Adrenal gland (tissue), 12 donors: Measurements from ENCODE around the gene SYNE1. TPM values are rescaled to one million over a fixed set of nuclear protein-coding genes. Genes with fewer than 3 reads are reported as not detected.
A peak's percentile ranks its signal among the peaks of the same experiment; 100 is the strongest.

ENCODE experiments used
- DNase-seq, 7 donors: peaks; one replicate each; pipeline ENCODE4 v3.0.0-alpha.2; 2019 to 2020
- H3K27ac ChIP-seq, 5 donors: fragments of 200-600 bp; sonication (generic) in 4 of 5; 1 replicate in 3 of 5; 2 replicates in 2 of 5; pipeline versions ENCODE4 v1.5.1 to v1.8.0; 2016 to 2020; ENCODE audit warnings: mild to moderate bottlenecking in 1 of 5
- H3K27me3 ChIP-seq: fragments of 200-600 bp; 2 replicates; pipeline ENCODE4 v1.8.0; 2021
- H3K36me3 ChIP-seq, 2 donors: fragments of 200-600 bp; replicated peaks in 1 of 2; 1 replicate in 1 of 2; 2 replicates in 1 of 2; pipeline versions ENCODE4 v1.5.1 to v1.8.0; 2018 to 2022
- H3K4me1 ChIP-seq, 2 donors: fragments of 200-600 bp; replicated peaks in 1 of 2; 1 replicate in 1 of 2; 2 replicates in 1 of 2; pipeline versions ENCODE4 v1.5.1 to v1.8.0; 2018 to 2021
- H3K4me3 ChIP-seq, 4 donors: fragments of 200-600 bp; sonication (generic) in 3 of 4; one replicate each; pipeline ENCODE4 v1.5.1; 2016 to 2018
- H3K9me3 ChIP-seq, 3 donors: fragments of 200-600 bp; sonication (generic) in 1 of 3; replicated peaks in 1 of 3; 1 replicate in 2 of 3; 2 replicates in 1 of 3; pipeline versions ENCODE4 v1.5.1 to v1.8.0; 2016 to 2021
- CTCF ChIP-seq, 6 experiments: fragments of 450-650 bp in 4 of 6; fragments of 200-600 bp in 2 of 6; sonication (generic) in 1 of 6; IDR thresholded peaks; 1 replicate in 5 of 6; 2 replicates in 1 of 6; pipeline versions ENCODE4 v1.5.1 to v1.8.0; 2016 to 2021; ENCODE audit warnings: antibody characterized with exemption in 6 of 6, mild to moderate bottlenecking in 2 of 6, moderate library complexity in 1 of 6
- POLR2A ChIP-seq, 2 donors: fragments of 450-650 bp; IDR thresholded peaks; one replicate each; pipeline ENCODE4 v1.6.1; 2017; ENCODE audit warnings: antibody characterized with exemption in 2 of 2, mild to moderate bottlenecking in 2 of 2, moderate library complexity in 1 of 2
- WGBS, 4 donors: extraction: QIAGEN DNeasy Blood & Tissue Kit in 2 of 4; methylation state at CpG; one replicate each; pipeline versions ENCODE4 v1.1.5 to v1.1.7; 2013 to 2017; 5-methylcytosine and 5-hydroxymethylcytosine counted together
- intact Hi-C, 2 donors: fragments of 100-400 bp; cut with DNase I; formaldehyde crosslinking; loops; one replicate each; pipeline versions ENCODE4 v1.14.1 to v1.15.0; 2022 to 2023
- polyA plus RNA-seq, 3 donors: library from polyadenylated mRNA; stranded (reverse); fragments of 200-250 nt in 2 of 3; fragments of 350-450 nt in 1 of 3; fragmentation: Illumina TruSeq in 1 of 3; extraction: RNeasy Lipid Tissue Mini Kit (QIAGEN cat#74804) in 1 of 3; gene quantifications; one replicate each; pipeline ENCODE4 v1.2.3, GENCODE V29; 2013 to 2014
- total RNA-seq, 9 donors: library from RNA; depleted of rRNA in 4 of 9; stranded (reverse); fragments of >200 nt in 4 of 9; fragments of 120-200 nt in 1 of 9; fragmentation: NEBNext Ultra II Directional in 1 of 9; extraction: Animal tissue kit (Norgen Biotek cat#: 25700) in 1 of 9; gene quantifications; one replicate each; pipeline versions ENCODE4 v1.1.0 to v1.2.4, GENCODE V29; 2013 to 2023
- donor health status: healthy with polysubstance abuse.
- donor health status: Bipolar disorder and iron deficiency.
- donor health status: DM: yes; HTN: yes; CAD: no.
- donor health status: DM: no; HTN: no; CAD: no.
- donor health status: DM: no; HTN: no; CAD: no.
- donor health status: DM: yes; HTN: yes; CAD: no.

SYNE1 gene
- total and polyA plus RNA-seq, 12 donors: 29.0 to 170 (median 93.1) TPM

GRCh38 chr6:152117156-152118133, 519.7 kb downstream of the SYNE1 start:
- no peaks in the 10 kb centered on the region for H3K27me3 ChIP-seq
- H3K36me3 ChIP-seq: peaks cover 0 to 23% of the 10 kb centered on the region in 2 donors
- no peak for TF ChIP-seq POLR2A (IDR thresholded peaks at IDR 0.05)
- TF ChIP-seq CTCF (IDR thresholded peaks at IDR 0.05): no peak
- peak in 3 of 7 donors; percentile 14 to 29 (median 24) for DNase-seq
- intact Hi-C loops: no loop called here
- 43 to 58% (median 47%) methylated on average over 9 of the region's 9 CpGs for WGBS, 4 donors
- H3K9me3 ChIP-seq: no peaks in the 10 kb centered on the region
- peak overlapping the region in 1 of 5 donors; percentile 12 for H3K27ac ChIP-seq
- H3K4me3 ChIP-seq: no peak overlapping the region
- H3K4me1 ChIP-seq: peaks cover 0 to 16% of the 10 kb centered on the region in 2 donors

- Histone ChIP-seq H3K9me3 (no peaks in the 10 kb centered on the region), H3K27ac (peak overlapping the region in 3 of 5 donors; percentile 21 to 76 (median 73)), H3K27me3 (no peaks in the 10 kb centered on the region), H3K4me3 (peak overlapping the region in 1 of 4 donors; percentile 16), H3K4me1 (peaks cover 7 to 12% of the 10 kb centered on the region in 2 donors), H3K36me3 (no peaks in the 10 kb centered on the region)
- 73 to 79% (median 76%) methylated on average over 12 to 15 of the region's 15 CpGs for WGBS, 4 donors
- DNase-seq: peak; percentile 61 to 86 (median 71)
- intact Hi-C loops: no loop called here
- TF ChIP-seq POLR2A (IDR thresholded peaks at IDR 0.05) (no peak), CTCF (IDR thresholded peaks at IDR 0.05) (no peak)
Observed at GRCh38 chr6:152112491-152113261, 524.5 kb downstream of the SYNE1 start.

GRCh38 chr6:152110886-152111820, 526.0 kb downstream of the SYNE1 start:
- intact Hi-C loops: no loop called here
- WGBS, 4 donors: 52 to 71% (median 58%) methylated on average over 20 of the region's 20 CpGs
- Histone ChIP-seq H3K4me1 (peaks cover 5 to 7% of the 10 kb centered on the region in 2 donors), H3K36me3 (no peaks in the 10 kb centered on the region), H3K4me3 (no peak overlapping the region), H3K9me3 (no peaks in the 10 kb centered on the region), H3K27ac (peak overlapping the region in 2 of 5 donors; percentile 74 to 76), H3K27me3 (no peaks in the 10 kb centered on the region)
- peak in 6 of 7 donors; percentile 45 to 74 (median 66) for DNase-seq
- TF ChIP-seq POLR2A (IDR thresholded peaks at IDR 0.05) (no peak), CTCF (IDR thresholded peaks at IDR 0.05) (no peak)
